ENCODE data around the gene CADPS2. TPM values are rescaled to one million over a fixed set of nuclear protein-coding genes. Genes with fewer than 3 reads are reported as not detected.

The CADPS2 gene
- total RNA-seq, 2 experiments from 2014 or later, result not detected

DNA sequence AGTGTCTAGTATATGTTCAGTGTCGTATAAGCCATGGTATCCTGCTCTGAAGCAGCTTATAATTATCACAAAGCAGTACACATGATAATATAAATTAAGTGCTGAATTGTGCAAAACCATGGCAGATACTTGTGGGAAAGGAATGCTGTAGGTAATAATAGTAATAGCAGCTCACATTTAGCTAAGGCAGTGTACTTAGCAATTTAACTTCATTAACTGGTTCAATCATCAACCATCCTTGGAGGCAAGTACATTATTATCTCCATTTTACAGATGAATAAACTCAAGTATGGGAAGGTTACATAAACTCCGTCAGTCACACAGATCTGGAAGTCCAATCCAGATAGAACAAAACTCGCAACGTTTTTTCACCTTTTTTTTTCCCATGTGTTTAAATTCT, 161.9 kb downstream of the CADPS2 start:
- H3K4me3 Mint-ChIP-seq, result no peak overlapping the region
- no peaks in the 10 kb centered on the region for H3K27me3 Mint-ChIP-seq
- H3K4me1 Mint-ChIP-seq, result no peaks in the 10 kb centered on the region
- no peak for DNase-seq
- H3K36me3 Mint-ChIP-seq, result no peaks in the 10 kb centered on the region
- peaks cover 6% of the 10 kb centered on the region for H3K9me3 Mint-ChIP-seq
- no peak overlapping the region for H3K27ac Mint-ChIP-seq

DNA sequence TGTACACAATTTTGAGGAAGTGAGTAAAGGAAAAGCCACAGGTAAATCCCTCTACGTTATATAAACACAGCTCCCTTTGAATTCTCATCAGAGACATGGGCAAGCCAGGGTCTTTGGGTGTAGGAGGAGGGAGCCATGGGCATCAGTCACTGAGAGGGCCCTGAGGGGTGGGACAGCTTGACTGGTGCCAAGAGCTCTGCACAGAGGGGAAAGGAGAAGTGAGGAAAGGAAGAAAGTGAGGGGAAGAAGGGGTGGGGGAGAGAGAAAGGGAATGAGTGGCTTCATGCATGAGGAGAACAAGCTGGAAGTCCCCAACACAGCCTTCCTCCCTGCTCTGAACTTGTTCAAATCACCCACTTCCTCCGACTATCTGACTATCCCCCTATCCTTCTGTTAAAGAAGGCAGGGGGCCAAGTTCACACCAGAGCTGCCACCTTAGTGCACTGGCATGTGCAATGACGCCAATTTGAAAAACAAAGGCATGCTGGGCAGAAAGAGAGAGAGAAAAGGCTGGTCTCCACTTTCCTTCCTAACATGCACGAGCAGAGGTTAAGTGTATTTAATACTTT, 167.2 kb downstream of the CADPS2 start:
- no peak overlapping the region for H3K4me3 Mint-ChIP-seq

DNA sequence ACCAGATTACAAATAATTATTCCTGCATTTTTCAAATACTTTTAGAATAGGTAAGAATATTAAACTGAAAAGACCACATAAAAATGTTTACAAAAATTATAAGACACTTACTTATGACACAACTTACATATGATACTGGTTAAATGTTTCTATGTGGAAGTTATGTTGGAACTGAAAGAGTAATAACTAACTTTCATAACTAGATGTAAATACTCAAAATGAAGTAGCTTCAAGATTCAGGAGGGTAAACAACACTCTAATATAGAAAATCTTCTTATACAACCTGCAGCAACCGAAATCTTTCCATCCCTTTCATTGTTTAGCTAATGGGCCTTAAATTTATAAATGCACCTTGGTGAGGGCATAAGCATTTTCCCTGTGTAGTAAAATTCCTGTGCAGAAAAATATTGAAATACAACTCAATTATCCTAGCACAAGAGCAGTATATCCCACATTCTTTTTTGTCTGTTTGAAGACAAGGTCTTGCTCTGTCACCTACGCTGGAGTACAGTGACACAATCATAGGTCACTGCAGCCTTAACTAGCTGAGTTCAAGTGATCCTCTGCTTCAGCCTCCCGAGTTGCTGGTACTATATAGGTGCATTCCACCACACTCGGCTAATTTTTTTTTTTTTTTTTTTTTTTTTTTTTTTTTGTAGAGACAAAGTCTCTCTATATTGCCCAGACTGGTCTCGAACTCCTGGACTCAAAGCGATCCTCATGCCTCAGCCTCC, 168.7 kb downstream of the CADPS2 start:
- Mint-ChIP-seq H3K4me3 (no peak overlapping the region), H3K4me1 (no peaks in the 10 kb centered on the region), H3K36me3 (no peaks in the 10 kb centered on the region), H3K27me3 (no peaks in the 10 kb centered on the region), H3K27ac (no peak overlapping the region), H3K9me3 (peaks cover 6% of the 10 kb centered on the region)
- DNase-seq, result no peak

More for the DNA sequence above, 167.2 kb downstream of the CADPS2 start:
- H3K36me3 Mint-ChIP-seq, result no peaks in the 10 kb centered on the region
- H3K27ac Mint-ChIP-seq, result no peak overlapping the region
- no peak for DNase-seq
- no peaks in the 10 kb centered on the region for H3K27me3 Mint-ChIP-seq
- H3K4me1 Mint-ChIP-seq, result no peaks in the 10 kb centered on the region
- H3K9me3 Mint-ChIP-seq, result peaks cover 6% of the 10 kb centered on the region

DNA sequence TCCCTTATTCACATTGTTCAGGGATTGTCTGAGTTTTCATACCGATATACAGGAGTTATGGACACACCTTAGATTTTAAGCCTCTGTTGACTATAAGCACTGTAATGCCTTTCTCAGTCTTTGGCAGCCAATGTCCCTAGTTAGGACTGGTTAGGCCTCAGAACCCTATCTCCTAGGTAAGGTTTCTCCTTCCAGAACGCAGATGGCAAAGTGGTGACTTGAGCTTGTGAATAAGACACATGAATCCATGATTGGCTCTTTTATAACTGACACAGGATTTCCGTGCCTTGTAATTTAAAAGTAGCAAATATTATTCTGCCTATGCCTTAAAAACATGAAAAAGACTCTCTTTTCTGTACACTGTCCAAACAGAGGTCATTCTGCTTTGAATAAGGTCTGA, 171.1 kb downstream of the CADPS2 start:
- Mint-ChIP-seq H3K36me3 (no peaks in the 10 kb centered on the region), H3K9me3 (no peaks in the 10 kb centered on the region), H3K27ac (no peak overlapping the region), H3K27me3 (no peaks in the 10 kb centered on the region), H3K4me3 (no peak overlapping the region), H3K4me1 (no peaks in the 10 kb centered on the region)
- no peak for DNase-seq

DNA sequence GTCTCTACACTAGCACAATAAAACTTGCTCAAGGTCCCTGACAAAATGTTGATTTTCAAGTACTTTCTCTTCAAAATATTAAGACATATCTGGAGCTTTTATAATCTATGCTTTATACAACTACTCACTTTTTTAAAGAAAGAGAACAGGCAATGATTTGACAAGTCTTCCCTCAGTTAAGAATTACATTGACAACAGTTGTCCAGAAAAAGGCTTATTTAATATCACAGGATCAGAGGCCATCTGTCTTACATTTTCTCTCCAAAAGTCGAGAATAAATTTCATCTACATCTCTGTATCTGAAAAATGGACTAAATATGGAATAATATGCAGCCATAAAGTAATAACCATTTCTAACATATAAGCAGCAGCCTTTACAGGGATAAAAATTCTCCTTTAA, 175.3 kb downstream of the CADPS2 start:
- DNase-seq, result no peak
- H3K36me3 Mint-ChIP-seq, result no peaks in the 10 kb centered on the region
- H3K4me1 Mint-ChIP-seq, result no peaks in the 10 kb centered on the region
- H3K27ac Mint-ChIP-seq, result no peak overlapping the region
- H3K9me3 Mint-ChIP-seq, result no peaks in the 10 kb centered on the region
- no peaks in the 10 kb centered on the region for H3K27me3 Mint-ChIP-seq
- no peak overlapping the region for H3K4me3 Mint-ChIP-seq

DNA sequence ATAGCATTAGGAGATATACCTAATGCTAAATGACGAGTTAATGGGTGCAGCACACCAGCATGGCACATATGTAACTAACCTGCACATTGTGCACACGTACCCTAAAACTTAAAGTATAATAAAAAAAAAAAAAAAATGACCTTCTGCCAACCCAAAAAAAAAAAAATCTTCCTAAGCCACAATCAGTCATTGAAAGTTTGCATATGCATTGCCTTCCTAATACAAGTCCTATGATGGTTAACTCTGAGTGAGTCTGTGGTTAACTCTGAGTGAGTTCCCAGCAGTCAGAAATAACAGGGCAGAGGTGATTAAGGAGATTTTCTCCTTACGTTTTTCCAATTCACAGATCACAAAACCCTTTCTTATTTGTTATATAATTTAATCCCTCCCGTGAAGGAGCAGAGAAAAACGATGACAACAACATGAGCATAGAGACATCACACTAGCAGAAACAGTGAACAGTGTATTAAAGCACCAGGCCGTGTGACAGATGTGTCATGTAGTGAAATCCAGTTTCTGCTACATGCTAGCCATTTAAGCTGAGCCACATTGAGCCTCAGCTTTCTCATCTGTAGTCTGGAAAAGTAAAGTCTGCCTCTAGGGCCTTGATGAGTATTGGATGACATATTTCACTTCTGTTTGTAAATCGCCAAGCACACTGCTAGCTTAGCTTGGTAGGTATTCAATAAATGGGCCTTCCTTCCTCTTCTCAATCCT, 176.2 kb downstream of the CADPS2 start:
- DNase-seq, result no peak
- no peaks in the 10 kb centered on the region for H3K4me1 Mint-ChIP-seq
- no peaks in the 10 kb centered on the region for H3K36me3 Mint-ChIP-seq
- H3K27ac Mint-ChIP-seq, result no peak overlapping the region
- no peaks in the 10 kb centered on the region for H3K9me3 Mint-ChIP-seq
- H3K27me3 Mint-ChIP-seq, result no peaks in the 10 kb centered on the region
- no peak overlapping the region for H3K4me3 Mint-ChIP-seq

DNA sequence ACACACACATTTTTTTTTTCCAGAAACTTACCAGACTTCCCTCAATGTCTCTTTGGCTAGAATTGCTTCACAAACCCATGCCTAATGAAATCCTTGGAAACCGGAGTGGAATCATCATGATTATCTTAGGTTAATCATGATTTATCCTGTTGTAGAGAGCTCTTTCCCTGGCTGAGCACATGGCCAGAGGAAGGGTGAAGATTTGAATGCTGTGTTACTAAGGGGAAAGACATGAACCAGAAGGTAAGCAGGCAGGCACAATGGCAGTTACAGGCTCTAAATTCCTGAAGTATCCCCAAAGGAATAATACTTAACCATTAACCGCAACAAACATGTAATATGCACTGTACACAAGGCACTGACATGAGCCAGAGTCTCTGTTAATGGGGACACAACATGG, 179.4 kb downstream of the CADPS2 start:
- H3K36me3 Mint-ChIP-seq, result no peaks in the 10 kb centered on the region
- no peak for DNase-seq
- peaks cover 9% of the 10 kb centered on the region for H3K9me3 Mint-ChIP-seq
- H3K27me3 Mint-ChIP-seq, result no peaks in the 10 kb centered on the region
- no peak overlapping the region for H3K27ac Mint-ChIP-seq
- no peak overlapping the region for H3K4me3 Mint-ChIP-seq
- no peaks in the 10 kb centered on the region for H3K4me1 Mint-ChIP-seq

DNA sequence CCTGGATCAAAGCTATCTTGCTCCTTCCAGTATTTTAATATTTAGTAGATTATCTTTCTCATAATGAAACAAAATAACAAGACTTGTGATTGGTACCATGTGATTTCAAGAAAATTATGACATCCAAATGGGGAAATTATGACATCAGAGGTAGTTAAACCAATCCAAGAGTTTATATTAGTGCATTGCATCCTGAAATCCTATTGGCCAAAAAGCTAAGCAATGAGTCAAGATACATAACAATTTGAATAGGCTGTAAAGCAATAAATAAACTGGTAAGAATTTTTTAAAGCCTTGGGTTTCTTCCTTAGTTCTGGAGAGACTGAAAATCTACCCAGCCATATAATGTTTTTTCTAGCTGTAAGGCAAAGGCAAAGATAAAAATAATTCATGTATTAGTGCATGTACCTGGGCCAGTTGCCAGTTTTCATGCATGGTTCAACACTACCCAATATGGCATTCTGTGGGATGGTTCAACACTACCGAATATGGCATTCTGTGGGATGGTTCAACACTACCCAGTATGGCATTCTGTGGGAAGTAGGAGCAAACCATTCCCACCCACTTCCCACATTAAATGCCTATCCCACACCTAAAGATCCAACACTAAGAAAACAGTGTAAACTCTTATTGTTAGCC, 183.3 kb downstream of the CADPS2 start, which contains the start of gene RNF148:
RNF148 (minus strand) TSS at position 51 of the 639 bp plus-strand sequence. CDS start 172 bp downstream, outside the sequence.
- no peaks in the 10 kb centered on the region for H3K4me1 Mint-ChIP-seq
- DNase-seq, result no peak
- H3K9me3 Mint-ChIP-seq, result peaks cover 11% of the 10 kb centered on the region
- H3K36me3 Mint-ChIP-seq, result no peaks in the 10 kb centered on the region
- no peaks in the 10 kb centered on the region for H3K27me3 Mint-ChIP-seq
- no peak within 1 kb of the TSS for H3K27ac Mint-ChIP-seq
- no peak within 1 kb of the TSS for H3K4me3 Mint-ChIP-seq

DNA sequence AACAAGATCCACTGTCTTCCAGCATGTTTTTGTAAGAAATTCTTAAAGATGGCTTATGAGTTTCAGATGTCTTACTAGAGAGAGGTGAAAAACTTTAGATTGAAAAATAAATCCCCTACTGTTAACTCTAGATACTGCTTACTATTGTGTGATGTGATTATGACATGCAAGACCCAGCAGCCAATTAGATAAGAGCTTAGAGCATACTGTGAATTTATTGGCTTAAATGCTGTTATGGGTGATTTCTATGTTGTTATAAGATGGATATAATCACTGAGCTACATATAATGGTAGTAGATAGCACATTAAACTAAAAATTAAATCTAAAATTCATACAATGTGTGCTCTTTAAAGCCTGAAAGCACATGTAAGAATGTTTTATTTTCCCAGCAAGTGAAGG, 187.2 kb downstream of the CADPS2 start, which contains the start of gene RNF133:
RNF133 (minus strand) TSS at position 101 of the 400 bp plus-strand sequence. CDS start 199 bp downstream, outside the sequence.
- no peaks in the 10 kb centered on the region for H3K4me1 Mint-ChIP-seq
- no peaks in the 10 kb centered on the region for H3K27me3 Mint-ChIP-seq
- no peak within 1 kb of the TSS for H3K27ac Mint-ChIP-seq
- no peaks in the 10 kb centered on the region for H3K36me3 Mint-ChIP-seq
- peaks cover 11% of the 10 kb centered on the region for H3K9me3 Mint-ChIP-seq
- no peak within 1 kb of the TSS for H3K4me3 Mint-ChIP-seq
- no peak for DNase-seq

DNA sequence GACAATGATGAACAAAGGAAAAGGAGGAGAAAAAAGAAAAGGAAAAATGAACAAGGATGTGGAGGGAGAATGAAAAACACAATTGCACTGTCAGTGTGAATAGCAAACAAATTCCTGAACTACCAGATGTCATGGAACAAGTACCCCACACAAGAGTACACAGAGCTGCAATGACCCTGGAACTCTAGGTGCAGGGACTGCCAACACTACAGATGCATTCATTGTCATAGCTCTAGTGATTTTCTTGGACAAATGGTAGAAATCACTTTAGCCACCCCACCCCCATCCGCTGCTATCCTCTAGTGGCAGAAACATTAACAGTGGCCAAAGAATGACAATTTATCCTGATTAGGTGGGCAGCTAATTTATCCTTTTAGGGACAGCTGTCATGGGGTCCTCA, 190.4 kb downstream of the CADPS2 start:
- H3K27me3 Mint-ChIP-seq, result no peaks in the 10 kb centered on the region
- no peaks in the 10 kb centered on the region for H3K4me1 Mint-ChIP-seq
- H3K36me3 Mint-ChIP-seq, result no peaks in the 10 kb centered on the region
- H3K4me3 Mint-ChIP-seq, result no peak overlapping the region
- H3K27ac Mint-ChIP-seq, result no peak overlapping the region
- H3K9me3 Mint-ChIP-seq, result peaks cover 2% of the 10 kb centered on the region
- DNase-seq, result no peak

DNA sequence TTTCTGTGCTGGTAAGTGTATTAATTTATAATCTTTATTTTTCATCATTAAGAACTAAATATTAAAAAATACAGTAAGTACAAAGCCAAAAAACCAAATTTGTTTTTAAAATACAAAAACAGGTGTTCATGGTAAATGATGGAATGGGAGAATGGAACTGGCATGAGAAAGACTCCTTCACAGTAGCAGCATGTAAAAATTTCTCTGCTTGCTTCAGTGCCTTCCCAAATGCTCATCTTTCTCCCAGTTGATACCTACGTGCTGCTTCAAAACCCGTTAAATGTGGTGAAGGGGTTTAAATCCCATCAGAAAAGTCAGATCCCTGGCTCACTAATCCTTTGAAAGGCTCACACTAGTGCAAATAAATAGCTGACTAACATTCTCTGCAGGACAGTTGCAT, 191.6 kb downstream of the CADPS2 start:
- DNase-seq, result no peak
- no peaks in the 10 kb centered on the region for H3K4me1 Mint-ChIP-seq
- no peak overlapping the region for H3K27ac Mint-ChIP-seq
- no peaks in the 10 kb centered on the region for H3K27me3 Mint-ChIP-seq
- H3K9me3 Mint-ChIP-seq, result no peaks in the 10 kb centered on the region
- no peaks in the 10 kb centered on the region for H3K36me3 Mint-ChIP-seq
- H3K4me3 Mint-ChIP-seq, result no peak overlapping the region

DNA sequence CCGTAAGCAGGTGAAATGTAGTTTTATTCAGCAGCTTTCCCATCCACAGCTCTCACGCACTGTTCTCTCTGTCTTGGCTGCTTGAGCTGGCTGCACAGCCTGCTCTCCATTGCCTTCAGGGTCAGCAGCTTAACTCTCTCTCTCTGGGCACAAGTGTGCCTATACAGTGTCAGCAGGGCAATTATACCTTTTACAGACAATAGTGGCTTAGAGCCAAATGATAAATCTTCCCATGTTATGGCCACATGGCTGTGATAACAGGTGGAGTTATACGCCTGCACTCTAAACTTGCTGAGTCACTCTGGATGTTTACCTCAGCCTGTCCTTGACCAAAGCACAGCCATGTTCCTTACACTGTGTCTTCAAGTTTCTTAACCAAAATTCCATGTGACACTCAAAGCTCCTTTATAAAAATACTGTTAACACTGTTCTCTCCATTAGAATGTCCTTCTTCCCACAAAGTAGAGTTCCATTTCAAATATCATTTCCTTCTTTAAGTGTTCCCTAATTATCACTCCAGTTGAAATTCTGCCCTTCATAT, 193.4 kb downstream of the CADPS2 start:
- DNase-seq, result no peak

DNA sequence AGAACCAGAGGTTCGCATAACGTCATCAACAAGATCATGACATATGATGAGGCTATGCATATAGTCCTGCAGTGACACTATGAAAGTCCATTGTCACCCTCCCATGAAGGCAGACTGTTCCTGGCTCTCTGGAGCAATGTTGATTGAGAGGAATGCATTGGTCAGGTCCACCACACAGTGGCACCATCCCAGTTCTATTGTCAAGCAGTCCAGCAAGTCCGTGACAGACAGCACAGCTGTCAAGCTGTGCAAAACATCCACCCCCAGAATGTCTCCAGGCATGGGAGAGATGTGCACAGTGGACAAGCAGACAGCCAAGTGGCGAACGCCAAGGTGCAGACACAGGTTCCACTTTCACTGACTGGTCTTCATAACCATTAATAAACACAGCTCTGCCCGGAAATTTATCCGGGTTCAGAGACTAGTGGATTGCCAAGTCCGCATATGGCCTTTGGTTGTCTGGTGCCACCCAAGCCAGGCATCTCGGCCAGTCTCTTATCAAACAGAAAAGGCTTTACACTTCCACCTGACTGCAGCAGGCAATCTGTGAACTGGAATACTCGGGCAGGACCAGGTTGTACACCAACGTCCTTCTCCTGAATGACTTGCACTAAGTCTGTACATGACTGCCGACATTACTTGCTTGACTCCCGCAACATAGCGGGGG, 194.6 kb downstream of the CADPS2 start:
- H3K9me3 Mint-ChIP-seq, result no peaks in the 10 kb centered on the region
- H3K4me3 Mint-ChIP-seq, result no peak overlapping the region
- no peak for DNase-seq
- H3K27me3 Mint-ChIP-seq, result no peaks in the 10 kb centered on the region
- H3K36me3 Mint-ChIP-seq, result no peaks in the 10 kb centered on the region
- H3K27ac Mint-ChIP-seq, result no peak overlapping the region
- H3K4me1 Mint-ChIP-seq, result no peaks in the 10 kb centered on the region

More for the DNA sequence above, 193.4 kb downstream of the CADPS2 start:
- Mint-ChIP-seq H3K36me3 (no peaks in the 10 kb centered on the region), H3K4me3 (no peak overlapping the region), H3K9me3 (no peaks in the 10 kb centered on the region), H3K27me3 (no peaks in the 10 kb centered on the region), H3K27ac (no peak overlapping the region), H3K4me1 (no peaks in the 10 kb centered on the region)

DNA sequence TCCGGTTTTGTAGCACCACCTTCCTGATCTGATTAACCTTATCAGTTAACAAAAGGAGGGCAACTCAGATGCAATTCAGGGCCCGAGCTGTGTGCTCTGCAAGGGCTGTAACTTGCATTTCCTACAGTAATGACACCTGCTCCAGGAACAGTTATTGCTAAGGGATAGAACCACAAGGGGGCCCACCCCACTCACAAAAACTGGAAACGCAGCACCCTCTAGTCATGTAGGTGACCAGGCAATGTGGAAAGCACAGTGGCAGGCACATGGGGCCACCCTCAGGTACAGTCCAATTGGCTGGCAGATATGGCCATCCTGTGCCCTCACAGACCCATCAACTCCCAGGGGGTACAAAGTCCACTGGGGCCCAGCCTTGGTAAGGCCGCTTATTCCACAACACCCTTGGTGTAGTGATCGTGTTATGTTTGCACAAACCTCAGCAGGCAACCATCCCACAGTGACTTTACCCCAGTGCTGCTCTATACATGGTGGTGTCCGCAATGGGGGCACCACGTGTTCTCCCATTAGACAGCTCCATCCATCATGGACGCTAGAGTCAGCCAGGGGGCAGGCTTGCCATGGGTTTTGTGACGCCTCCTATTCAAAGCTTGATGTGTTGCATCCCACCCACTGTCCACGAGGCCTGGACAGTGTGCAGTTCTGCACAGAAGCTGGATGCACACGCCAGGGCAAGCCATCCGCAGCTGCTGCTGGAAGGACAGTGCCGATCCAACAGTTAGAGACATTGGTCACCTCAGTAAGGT, 196.7 kb downstream of the CADPS2 start:
- H3K4me1 Mint-ChIP-seq, result no peaks in the 10 kb centered on the region
- H3K27me3 Mint-ChIP-seq, result no peaks in the 10 kb centered on the region
- DNase-seq, result no peak
- no peak overlapping the region for H3K4me3 Mint-ChIP-seq
- no peaks in the 10 kb centered on the region for H3K9me3 Mint-ChIP-seq
- no peaks in the 10 kb centered on the region for H3K36me3 Mint-ChIP-seq
- no peak overlapping the region for H3K27ac Mint-ChIP-seq

Data from activated naive CD8-positive, alpha-beta T cell treated with anti-CD3 and anti-CD28 coated beads for 36 hours (primary cell).